HG03439 (cell line): ENCODE measurements around the gene TRAF3IP3.
"Not testable (repeated sequence)": the region's sequence is repeated elsewhere in the genome, so short reads cannot be mapped to it uniquely, and the experiment has no call there.

ENCODE experiments used
- ATAC-seq: cut with Tn5 transposase; IDR thresholded peaks from one replicate; pipeline ENCODE4 v1.9.1; 2021; ENCODE audit warnings: mild to moderate bottlenecking, moderate library complexity; ENCODE audit not compliant: unreplicated experiment

TRAF3IP3 gene

GRCh38 chr1:209793711-209794110, 37.9 kb downstream of the TRAF3IP3 start:
- not testable (repeated sequence) for ATAC-seq

- ATAC-seq = no peak
Observed at GRCh38 chr1:209797978-209798639, 42.3 kb downstream of the TRAF3IP3 start.

- no peak for ATAC-seq
Observed at GRCh38 chr1:209800984-209801834, 45.4 kb downstream of the TRAF3IP3 start.

GRCh38 chr1:209802117-209802779, 46.4 kb downstream of the TRAF3IP3 start:
- ATAC-seq = no peak

GRCh38 chr1:209802780-209803152, 46.9 kb downstream of the TRAF3IP3 start:
- ATAC-seq = no peak

- ATAC-seq = no peak
Observed at GRCh38 chr1:209803568-209803967, 47.7 kb downstream of the TRAF3IP3 start.

- ATAC-seq = no peak
Observed at GRCh38 chr1:209805341-209805781, 49.5 kb downstream of the TRAF3IP3 start.

- peak; percentile 87 for ATAC-seq
Observed at GRCh38 chr1:209805875-209806760, 50.3 kb downstream of the TRAF3IP3 start, which contains the start of gene IRF6. TSS of gene IRF6 (minus strand) at chr1:209806142. CDS start at chr1:209801413, 4,729 bp downstream.

- ATAC-seq = no peak
Observed at GRCh38 chr1:209807509-209807908, 51.7 kb downstream of the TRAF3IP3 start.

- ATAC-seq = no peak
Observed at GRCh38 chr1:209808059-209808581, 52.3 kb downstream of the TRAF3IP3 start.

GRCh38 chr1:209809611-209810010, 53.8 kb downstream of the TRAF3IP3 start:
- ATAC-seq = no peak

GRCh38 chr1:209810783-209811182, 54.9 kb downstream of the TRAF3IP3 start:
- ATAC-seq = no peak

- no peak for ATAC-seq
Observed at GRCh38 chr1:209813902-209814301, 58.0 kb downstream of the TRAF3IP3 start.

- ATAC-seq = no peak
Observed at GRCh38 chr1:209815490-209815889, 59.6 kb downstream of the TRAF3IP3 start.

GRCh38 chr1:209815931-209816341, 60.1 kb downstream of the TRAF3IP3 start:
- ATAC-seq = no peak

- no peak for ATAC-seq
Observed at GRCh38 chr1:209816923-209817322, 61.1 kb downstream of the TRAF3IP3 start.

GRCh38 chr1:209817691-209818090, 61.8 kb downstream of the TRAF3IP3 start:
- ATAC-seq = no peak

GRCh38 chr1:209819058-209819457, 63.2 kb downstream of the TRAF3IP3 start:
- ATAC-seq = no peak

- no peak for ATAC-seq
Observed at GRCh38 chr1:209820986-209821385, 65.1 kb downstream of the TRAF3IP3 start.

- no peak for ATAC-seq
Observed at GRCh38 chr1:209822706-209823105, 66.9 kb downstream of the TRAF3IP3 start.
